T-helper 2 cell treated with Interferon-gamma antibody and Interleukin-4, amounts not matched to agents 100 ng/mL and 5 ng/mL, for 36 hours (primary cell): Measurements from ENCODE around the gene LPGAT1. TPM values are rescaled to one million over a fixed set of nuclear protein-coding genes. Genes with fewer than 3 reads are reported as not detected.

Source experiments
- intact Hi-C: fragments of 100-400 bp; cut with micrococcal nuclease; formaldehyde crosslinking; loops from one replicate; pipeline ENCODE4 v1.15.1; 2023
- total RNA-seq: library from RNA; stranded (reverse); gene quantifications from 2 replicates; pipeline ENCODE4 v1.2.3, GENCODE V29; 2022

The LPGAT1 gene
- total RNA-seq, 1 donor from 2014 or later, result 83.6 TPM

DNA sequence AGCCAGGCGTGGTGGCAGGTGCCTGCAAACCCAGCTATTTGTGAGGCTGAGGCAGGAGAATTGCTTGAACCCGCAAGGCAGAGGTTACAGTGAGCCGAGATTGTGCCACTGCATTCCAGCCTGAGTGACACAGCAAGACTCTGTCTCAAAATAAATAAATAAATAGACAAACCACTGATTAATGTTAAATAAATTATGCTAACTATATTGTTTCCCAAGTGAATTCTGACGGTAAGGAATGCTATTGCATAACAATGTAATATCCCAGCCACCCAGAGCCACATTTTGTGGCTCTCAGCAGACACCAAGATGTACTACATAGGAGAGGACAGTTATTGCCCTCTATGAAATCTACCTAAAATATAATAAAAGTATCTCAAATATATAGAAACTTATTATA lies 55.4 kb downstream of the LPGAT1 start:
- intact Hi-C loops, result no loop called here

DNA sequence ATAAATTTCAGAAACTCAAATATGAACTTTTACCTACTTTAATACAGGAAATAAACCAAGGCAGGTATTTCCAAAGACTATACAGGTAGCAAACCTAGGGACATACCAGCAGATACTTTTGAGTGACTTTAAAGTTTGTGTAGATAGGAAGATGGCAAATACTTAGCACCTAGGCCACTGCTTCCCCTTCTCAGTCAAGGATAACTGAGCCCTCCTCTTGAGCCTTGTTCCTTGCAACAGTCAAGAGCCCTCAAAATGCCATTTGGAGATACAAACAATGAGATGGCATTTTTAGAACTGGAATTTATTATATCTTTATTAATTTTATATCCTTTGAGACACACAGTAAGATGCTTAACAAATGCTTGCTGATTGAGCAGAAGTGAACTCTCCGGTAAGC lies 65.9 kb downstream of the LPGAT1 start:
- intact Hi-C loops, result no loop called here

DNA sequence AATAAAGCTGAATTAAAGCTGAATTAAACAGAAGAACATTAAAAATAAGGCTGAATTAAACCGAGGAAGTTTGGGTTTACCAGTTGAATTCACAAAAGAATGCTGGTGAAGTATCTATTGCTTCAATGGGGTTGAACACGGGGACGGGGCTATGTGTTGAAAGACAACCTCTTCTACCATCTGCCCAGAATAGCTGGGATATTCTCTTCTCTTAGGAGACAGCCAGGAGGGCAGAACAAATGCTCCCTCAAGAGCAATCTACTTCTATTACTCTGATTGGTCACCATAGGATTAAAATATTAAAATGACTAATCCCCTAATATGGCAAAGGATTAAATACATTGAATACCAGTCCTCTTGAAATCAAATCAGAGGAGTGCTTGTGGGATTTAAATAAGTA lies 68.4 kb downstream of the LPGAT1 start:
- intact Hi-C loops, result no loop called here

DNA sequence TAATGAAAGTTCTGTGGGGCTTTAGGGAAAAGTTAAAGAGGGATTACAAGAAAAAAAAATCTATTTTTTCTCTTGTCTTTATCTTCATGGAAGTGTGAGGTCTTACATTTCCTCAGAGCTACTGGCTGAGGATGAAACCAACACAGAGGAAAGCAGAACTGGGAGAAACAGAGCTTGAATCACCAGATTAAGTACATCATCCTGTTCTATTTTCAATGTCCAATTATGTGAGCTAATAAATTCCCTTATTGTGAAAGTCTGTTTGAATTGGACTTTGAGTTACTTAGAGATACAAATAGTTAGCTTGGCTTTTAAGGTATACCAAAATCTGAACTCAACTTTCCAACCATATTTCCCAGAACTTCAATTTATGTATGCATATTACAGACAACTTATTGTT lies 69.2 kb downstream of the LPGAT1 start:
- intact Hi-C loops, result no loop called here

DNA sequence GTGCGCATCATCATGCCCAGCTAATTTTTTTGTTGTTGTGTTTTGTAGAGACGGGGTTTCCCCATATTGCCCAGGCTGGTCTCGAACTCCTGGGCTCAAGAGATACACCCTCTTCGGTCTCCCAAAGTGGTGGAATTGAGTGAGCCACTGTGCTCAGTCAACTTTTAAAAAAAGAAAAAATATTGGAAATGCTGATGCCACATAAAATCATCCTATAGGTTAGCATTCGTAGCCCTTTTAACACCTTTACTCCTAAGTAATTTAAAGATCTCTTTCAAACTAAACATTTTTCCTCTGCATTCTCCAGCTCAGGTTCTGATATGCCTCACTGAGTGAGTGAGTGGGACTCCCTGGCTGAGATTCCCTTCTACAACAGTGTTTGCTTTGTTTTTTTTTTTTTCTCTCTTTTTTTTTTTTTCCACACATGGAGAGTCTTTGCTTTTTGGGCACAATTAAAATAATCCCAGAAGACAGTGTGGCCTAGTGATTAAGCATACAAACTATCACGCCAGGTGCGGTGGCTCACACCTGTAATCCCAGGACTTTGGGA lies 74.0 kb downstream of the LPGAT1 start:
- intact Hi-C loops, result no loop called here

DNA sequence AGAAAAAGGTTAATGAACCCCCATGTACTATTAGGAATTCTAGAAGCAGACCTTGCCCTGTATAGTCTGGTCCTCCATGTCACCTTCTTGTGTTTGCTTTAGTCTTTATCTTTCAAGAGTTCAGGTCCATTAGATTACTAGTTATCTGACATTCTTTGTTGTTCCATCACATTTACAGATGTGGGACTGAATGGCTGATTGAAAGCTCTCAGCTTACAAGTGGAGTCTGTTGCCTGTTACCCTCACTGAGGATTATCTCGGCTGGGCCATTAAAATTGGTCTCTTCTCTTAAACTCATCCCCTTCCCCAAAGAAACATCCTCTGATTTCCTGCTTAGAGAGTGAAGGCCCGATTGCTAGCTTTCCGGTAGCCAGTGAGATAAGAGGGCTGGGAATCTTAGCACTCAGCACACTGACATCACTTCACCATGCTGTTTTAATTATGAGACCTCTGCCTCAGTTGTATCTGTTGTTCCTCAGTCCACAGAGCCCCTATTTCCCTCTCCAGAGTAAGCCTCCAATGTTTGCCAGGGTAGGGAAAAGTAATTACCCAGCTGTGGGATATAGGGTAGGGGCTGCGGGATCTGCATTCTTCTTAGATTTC lies 76.8 kb downstream of the LPGAT1 start:
- intact Hi-C loops, result no loop called here

DNA sequence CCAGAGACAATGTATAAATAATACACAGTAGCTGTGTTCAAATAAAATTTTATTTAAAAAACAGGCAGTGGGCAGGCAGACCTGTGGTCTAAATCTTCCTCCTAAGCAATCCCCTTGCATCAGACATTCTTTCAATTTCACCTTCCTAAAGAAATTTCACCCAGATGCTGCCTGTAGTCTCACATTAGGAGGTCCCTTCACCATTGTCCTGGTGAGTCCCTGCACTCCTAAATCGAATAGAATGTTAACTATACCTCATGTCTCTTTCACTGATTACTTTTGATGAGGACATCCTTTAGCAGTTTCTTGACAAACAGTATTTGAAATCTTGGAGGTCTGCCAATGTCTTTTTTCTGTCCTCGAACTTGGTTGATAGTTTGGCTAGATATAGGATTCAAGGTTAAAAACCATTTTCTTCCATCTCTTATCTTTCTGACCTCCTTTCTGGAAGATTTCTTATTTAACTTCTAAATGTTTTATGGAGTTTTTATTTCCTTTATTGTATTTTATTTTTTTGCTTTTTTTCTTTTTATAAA lies 77.5 kb downstream of the LPGAT1 start:
- intact Hi-C loops, result no loop called here

DNA sequence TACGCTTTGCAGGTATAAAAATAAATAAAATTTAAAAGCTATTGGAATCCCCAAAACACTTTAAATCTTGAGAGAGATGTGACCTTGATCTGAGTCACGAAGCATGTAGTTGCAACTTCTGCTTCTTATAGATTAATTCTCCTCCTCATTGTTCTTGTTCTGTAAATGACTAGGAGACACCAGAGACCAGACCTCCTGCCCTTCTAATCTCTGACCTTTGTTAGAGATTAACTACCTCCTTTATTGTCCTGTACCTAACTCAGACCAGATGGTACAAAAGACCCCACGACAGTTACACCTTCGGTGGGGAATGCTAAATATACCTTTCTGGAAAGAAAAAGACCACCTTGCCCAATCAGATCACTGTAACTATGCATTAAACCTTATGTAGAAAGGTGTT lies 78.2 kb downstream of the LPGAT1 start:
- intact Hi-C loops, result no loop called here

DNA sequence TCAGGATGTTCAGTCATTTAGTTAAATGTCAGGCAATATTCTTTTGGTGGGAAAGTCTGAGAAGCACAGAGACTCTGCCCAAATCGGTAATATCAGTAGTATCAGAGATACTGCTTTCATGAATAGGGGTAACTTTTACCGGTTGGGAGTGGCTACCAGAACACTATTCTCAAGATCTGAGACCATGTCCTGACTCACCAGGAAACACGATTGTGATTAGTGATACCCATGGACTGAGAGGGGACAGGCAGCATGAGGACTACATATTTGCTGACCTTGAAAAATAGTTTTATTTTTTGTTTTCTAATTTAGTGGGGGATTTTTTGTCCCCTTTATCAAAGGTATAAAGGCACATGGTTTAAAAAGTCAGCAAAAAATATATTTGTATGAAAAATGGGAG lies 79.1 kb downstream of the LPGAT1 start:
- intact Hi-C loops, result no loop called here

DNA sequence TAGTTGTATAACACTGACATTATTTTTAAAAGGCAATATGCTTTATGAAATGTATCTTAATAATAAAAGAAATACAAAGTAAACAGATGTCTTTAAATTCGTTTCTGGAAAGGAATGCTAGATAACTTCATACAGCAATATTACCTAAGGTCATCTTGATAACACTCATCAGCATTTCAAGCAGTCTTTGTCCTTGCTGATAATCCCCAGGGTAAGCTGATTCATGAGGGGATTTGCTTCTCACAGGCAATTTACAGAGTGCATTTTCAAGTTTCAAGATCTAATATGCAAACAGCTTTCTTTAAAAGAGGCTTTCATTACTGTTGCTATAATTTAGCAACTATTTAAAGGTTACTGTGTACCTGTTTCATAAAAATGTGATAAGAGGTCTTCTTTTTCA lies 80.0 kb downstream of the LPGAT1 start:
- intact Hi-C loops, result no loop called here

DNA sequence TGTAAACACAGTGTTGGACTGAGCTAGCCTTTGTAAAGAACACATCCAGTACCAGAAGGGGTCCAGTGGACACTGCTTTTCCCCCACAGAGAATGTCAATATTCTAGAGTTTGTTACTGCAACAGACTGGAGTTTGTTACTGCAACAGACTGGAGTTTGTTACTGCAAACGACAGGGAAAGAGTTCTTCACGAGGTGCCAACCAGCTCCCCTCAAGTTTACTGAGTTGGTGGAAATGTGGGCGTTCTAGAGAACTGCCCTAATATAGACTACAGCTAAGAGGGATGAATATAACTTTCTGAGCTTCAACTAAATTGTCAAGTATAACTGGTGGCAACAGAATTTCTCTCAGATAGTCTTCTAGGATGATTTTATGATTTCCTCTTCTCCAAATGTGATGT lies 81.3 kb downstream of the LPGAT1 start:
- intact Hi-C loops, result no loop called here

DNA sequence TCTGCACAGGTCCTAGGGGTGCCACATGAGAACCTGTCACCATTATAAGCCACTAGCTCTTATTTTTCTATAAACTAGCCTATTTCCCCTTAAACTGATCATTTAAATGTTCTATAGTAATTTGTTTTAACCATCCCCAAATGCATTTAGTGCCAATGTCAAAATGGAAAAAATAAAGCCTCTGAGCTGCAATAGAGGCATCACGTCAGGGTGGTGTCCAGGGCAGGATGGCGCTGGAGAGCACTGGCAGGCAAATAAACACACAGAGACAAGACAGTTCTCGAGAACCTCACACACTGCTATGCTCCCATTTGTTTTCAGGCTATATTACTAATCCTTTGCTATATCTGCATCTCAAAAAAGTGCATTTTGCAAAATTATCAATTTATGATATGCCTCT lies 81.8 kb downstream of the LPGAT1 start:
- intact Hi-C loops, result no loop called here

DNA sequence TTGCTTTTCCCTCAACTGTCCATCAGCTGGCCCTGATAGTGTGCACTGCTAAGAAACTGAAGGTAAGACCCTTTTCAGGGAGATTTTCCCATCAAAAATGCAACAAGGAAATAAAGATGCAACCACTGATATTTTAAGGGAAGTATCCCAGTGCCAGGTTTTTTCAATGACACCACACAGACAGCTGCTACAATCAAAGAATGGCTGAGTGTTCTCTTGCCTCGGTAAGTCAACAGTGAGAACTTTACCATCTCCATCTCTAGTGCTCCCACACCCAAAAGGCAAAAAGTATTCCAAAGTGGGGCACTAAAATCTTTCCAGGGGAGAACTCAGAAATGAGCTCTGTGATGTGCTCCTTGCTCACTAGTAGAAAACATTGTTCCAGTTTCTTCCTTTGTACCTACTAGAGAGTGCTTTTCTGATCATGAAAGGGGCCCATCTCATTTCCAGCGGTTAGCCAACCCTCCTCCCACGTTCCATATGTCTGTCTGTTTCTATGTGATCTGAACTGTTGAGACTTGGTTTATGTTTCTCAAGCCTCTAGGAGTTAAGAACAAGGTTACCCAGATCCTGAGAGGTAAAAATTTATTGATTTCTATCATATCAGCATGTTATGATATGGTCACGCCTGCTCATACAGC lies 87.6 kb downstream of the LPGAT1 start:
- intact Hi-C loops, result loop anchor here (5.0 kb wide), 1 partner anchor 89 kb away; the partner anchor contains the start of gene LPGAT1

DNA sequence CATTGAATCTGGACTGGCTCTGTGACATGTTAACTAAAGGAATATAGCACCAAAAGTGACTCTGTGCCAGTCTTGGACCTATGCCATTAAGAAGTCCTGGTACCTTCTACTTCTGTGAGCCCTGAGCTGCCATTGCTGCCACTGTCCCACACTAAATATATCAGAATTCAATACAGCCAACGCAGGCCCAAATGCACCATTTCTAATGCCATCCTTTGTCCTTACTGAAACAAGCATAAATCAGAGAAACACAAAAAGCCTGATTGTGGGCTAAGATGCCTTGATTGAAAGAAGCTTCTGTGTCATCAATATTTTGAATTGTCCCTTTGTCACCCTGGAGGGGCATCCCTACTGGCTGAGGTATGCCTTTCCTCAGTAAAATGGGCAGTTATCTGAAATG lies 88.3 kb downstream of the LPGAT1 start:
- intact Hi-C loops, result loop anchor here (5.0 kb wide), 1 partner anchor 90 kb away; the partner anchor contains the start of gene LPGAT1

DNA sequence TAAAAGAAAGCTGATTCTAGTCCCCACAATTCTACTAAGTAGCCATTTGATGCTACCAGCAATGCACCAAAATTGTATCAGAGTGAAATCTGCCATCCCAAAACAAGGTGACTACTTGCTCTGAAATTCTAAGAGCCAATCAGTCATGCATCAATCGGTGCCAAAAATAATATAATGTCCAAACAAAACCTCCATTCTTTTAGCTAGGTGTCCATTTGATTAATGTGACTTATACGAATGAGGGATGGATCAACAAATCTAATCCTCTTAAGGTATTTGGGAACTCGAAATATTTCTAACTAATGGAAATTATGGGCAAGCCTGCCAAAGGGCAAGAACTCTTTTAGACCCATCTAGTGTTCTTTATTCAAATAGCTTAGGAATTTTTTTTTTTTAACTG lies 88.8 kb downstream of the LPGAT1 start:
- intact Hi-C loops, result loop anchor here (5.0 kb wide), 1 partner anchor 91 kb away; the partner anchor contains the start of gene LPGAT1

DNA sequence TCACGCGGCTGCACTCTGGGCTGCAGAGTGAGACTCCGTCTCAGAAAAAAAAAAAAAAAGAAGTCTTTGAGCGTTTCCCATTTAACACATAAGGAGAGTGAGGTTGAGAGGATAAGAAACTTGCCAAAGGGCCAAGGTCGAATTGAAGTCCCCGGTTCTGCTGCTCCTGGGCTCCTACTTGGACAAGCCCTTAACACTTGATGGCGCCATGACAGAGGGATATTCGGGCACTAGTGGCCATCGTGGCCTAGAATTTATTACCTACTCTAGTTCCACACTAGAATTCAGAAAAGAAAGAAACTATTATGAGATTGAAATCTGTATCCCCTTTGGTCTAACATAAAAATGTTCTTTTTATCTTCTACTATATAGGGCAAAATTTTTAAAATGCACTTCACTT lies 89.4 kb downstream of the LPGAT1 start:
- intact Hi-C loops, result loop anchor here (5.0 kb wide), 1 partner anchor 91 kb away; the partner anchor contains the start of gene LPGAT1

DNA sequence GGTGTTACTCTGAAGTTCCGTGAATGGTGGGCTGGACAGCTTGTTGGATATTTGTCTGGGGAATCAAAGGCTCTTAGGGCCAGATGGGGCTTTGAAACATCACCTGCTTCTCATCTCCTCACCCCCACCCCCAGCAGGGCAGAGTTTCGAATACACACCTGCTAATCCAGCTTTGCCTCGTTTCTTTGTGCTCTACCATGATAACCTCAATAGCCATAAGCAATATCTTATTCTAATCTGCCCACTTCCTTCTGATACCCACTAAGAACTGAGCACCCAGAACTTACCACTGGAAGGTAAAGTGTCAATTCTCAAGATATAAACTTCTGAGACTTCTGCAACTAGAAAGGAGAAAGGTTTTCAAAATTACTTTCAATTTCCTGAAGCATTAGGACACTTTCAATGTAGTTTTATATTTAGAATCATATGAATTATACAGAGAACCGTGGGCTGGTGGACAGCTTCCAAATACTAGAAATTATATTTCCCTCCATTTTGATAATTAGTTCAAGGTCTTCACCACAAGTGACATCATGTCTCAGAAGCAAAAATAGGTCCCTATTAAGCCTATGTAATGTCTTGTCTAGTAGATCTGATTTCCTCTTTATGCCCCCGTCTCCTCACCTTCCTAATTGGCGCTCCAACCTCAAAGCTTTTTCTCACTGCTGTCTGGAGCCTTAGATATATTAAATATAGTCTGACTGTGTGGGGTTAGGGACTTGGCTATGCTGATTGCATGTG lies 90.7 kb downstream of the LPGAT1 start:
- intact Hi-C loops, result loop anchor here (1.0 to 5.0 kb wide), 2 partner anchors 92 to 295 kb away; partner anchors contain the start of genes DTL, INTS7 and LPGAT1

DNA sequence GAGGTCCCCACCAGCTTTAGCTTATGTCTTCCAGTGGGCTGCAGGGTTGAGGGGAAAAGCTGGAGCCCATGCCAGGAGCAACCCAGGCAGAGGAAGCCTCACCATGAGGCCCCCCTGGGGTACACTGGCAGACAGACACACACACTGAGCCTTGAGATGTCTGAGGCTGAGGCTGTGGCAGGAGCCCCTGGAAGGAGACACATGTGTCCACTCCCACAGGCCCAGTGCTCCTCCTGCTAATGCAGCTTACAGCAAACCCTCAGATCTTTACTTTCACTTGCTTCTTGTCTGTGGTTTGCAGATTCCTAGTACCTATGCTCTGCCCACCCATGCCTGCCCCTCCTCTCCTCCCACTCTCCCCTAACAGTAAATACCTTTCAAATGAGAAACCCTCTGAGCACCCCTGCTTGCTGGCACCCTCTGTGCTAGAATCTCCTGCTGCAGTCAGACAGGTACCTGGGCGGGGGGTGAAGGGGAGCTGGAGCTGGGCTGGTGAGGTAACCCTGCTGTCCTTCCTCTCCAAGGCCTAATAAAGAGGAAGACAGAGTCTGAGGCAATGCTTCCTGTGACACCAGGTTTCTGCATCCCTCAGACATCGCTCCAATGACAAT lies 91.8 kb downstream of the LPGAT1 start:
- intact Hi-C loops, result no loop called here

DNA sequence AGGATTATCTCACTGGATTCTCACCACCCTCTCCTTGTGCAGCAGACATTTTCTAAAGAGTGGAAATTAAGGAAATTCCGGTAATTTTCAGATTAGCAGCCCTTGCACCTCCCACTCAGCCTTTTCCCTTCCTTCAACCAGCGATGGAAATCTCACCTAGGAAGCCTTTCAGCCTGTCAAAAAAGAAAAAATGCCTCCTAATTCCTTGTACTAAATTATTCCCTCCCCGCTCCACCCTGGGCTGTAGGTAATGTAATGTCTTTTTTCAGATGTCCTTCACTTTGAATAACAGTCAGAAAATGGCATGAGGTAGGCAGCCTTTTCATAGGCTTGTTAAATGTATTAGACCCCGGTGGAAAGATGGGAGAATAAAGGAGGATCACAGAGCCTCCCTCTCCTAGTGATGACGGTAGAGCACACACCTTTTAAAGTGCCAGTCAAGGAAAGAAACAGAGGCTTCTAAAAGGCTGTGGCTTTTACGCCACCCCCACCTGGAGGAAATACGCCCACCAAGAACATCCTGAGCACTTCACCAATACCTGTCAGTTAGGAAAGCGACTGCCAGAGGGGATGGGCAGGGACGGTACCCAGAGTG lies 92.4 kb downstream of the LPGAT1 start:
- intact Hi-C loops, result no loop called here

DNA sequence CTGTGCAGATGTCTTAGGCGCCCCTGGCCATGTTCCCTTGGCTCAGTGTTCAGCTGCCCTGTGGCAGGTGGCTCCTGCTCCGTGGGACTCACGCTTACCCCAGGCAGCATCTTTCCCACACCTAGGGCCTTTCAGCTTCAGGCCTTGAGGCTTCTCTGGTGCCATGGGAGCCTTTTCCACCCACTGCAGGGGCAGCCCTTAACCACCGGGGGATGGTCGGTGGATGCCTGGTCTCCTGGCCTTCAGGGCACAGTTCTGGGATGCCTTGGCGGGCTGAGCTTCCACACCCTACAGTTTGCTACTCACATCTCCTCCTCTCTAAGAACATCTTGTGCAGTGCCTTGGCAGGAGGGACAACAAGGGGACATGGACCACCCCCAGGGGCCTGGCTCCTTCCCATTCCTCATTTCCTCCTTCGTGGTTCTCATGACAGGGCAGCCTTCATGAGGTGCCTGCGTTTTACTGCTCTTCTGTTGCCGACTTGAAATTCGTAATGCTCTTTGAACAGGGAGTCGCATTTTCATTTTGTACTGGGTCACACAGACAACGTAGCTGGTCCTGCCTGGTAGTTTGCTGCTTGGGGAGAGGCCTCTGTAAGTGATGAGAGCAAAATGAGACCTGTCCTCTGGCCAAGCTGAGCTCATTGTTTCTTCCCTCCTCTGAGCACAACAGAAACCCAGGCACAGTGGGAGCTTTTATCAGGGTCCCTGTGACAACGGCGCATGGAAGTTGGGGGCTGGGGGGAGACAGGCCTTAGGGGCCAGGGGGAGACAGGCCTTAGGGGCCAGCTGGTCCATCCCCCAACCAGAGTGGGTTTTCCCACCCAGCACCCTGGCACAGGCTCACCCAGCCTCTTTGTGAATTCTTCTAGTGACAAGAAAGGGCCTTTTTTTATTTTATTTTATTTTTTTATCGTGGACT lies 93.2 kb downstream of the LPGAT1 start:
- intact Hi-C loops, result no loop called here
